Ovary (tissue), 3 donors: ENCODE results near the gene U2AF1L4.

ENCODE experiments used
- EP300 ChIP-seq: sonication (generic); formaldehyde crosslinking; IDR thresholded peaks from one replicate; pipeline ENCODE4 v1.6.1; 2017; ENCODE audit warnings: antibody characterized with exemption
- POLR2A ChIP-seq: fragments of 450-650 bp; IDR thresholded peaks from one replicate; pipeline ENCODE4 v1.6.1; 2017; ENCODE audit warnings: antibody characterized with exemption, mild to moderate bottlenecking, moderate library complexity
- TF ChIP-seq, protein P1 (sequence below), 3 donors: fragments of 450-650 bp in 2 of 3; fragments of 200-600 bp in 1 of 3; IDR thresholded peaks; one replicate each; pipeline versions ENCODE4 v1.5.1 to v1.8.0; 2016 to 2022; ENCODE audit warnings: antibody characterized with exemption in 3 of 3, mild to moderate bottlenecking in 1 of 3
- donor health status: DM: no; HTN: no; CAD: no.

DNA sequence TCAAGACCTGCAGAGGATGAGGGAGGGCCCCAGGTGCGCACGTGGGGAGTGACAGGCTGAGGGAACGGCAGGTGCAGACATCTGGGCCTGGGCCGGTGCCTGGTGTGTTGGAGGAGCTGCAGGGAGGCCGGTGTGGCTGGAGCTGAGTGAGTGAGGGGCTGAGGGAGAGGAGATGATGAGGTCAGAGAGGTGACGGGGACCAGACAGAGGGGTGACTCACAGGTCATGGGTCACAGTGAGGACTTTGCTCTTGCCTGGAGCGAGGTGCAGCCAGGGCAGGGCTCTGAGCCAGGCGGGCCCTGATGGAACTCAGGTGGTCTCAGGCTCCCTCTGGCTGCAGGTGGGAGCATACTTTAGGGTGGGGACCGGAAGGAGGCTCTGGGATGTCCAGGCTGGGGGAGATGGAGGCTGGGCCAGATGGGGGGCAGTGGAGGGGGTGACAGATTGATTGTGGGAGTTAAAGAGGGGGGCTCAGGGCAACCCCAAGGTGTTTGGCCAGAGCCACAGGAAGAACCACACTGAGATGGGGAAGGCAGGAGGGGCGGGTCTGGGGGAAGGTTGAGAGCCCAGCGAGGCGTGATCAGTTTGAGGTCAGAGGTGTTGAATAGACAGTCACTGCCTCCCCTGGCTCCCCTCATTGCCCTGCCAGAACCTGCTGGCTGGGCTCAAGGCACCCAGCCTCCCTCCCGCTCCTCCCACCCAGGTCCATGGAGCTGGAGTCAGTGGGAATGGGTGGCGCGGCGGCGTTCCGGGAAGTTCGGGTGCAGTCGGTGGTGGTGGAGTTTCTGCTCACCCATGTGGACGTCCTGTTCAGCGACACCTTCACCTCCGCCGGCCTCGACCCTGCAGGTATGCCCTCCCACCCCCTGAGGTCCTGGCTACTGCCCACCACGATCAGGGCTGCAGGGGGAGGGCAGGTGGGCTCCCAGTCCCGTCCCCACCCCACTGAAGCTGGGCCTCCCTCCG lies 38.5 kb upstream of the U2AF1L4 start:
- no peak for TF ChIP-seq POLR2A
- TF ChIP-seq, protein P1, sequence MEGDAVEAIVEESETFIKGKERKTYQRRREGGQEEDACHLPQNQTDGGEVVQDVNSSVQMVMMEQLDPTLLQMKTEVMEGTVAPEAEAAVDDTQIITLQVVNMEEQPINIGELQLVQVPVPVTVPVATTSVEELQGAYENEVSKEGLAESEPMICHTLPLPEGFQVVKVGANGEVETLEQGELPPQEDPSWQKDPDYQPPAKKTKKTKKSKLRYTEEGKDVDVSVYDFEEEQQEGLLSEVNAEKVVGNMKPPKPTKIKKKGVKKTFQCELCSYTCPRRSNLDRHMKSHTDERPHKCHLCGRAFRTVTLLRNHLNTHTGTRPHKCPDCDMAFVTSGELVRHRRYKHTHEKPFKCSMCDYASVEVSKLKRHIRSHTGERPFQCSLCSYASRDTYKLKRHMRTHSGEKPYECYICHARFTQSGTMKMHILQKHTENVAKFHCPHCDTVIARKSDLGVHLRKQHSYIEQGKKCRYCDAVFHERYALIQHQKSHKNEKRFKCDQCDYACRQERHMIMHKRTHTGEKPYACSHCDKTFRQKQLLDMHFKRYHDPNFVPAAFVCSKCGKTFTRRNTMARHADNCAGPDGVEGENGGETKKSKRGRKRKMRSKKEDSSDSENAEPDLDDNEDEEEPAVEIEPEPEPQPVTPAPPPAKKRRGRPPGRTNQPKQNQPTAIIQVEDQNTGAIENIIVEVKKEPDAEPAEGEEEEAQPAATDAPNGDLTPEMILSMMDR (IDR thresholded peaks at IDR 0.05): no peak
- no peak for TF ChIP-seq EP300
